Subcutaneous adipose tissue (tissue), 4 donors: Measurements from ENCODE around the gene RNFT2. TPM values are rescaled to one million over a fixed set of nuclear protein-coding genes. Genes with fewer than 3 reads are reported as not detected.

Experiments
- total RNA-seq, 4 donors: library from RNA; depleted of rRNA; stranded (reverse); fragments of >200 nt; gene quantifications; one replicate each; pipeline ENCODE4 v1.1.0, GENCODE V29; 2016
- TF ChIP-seq, protein P1 (sequence below): fragments of 450-650 bp; IDR thresholded peaks from one replicate; pipeline ENCODE4 v1.5.1; 2016; ENCODE audit warnings: low read depth, mild to moderate bottlenecking, control low read depth, antibody characterized with exemption, moderate library complexity

RNFT2 gene
- total RNA-seq, 4 donors from 2014 or later, result 0.49 to 2.6 (median 1.2) TPM

DNA sequence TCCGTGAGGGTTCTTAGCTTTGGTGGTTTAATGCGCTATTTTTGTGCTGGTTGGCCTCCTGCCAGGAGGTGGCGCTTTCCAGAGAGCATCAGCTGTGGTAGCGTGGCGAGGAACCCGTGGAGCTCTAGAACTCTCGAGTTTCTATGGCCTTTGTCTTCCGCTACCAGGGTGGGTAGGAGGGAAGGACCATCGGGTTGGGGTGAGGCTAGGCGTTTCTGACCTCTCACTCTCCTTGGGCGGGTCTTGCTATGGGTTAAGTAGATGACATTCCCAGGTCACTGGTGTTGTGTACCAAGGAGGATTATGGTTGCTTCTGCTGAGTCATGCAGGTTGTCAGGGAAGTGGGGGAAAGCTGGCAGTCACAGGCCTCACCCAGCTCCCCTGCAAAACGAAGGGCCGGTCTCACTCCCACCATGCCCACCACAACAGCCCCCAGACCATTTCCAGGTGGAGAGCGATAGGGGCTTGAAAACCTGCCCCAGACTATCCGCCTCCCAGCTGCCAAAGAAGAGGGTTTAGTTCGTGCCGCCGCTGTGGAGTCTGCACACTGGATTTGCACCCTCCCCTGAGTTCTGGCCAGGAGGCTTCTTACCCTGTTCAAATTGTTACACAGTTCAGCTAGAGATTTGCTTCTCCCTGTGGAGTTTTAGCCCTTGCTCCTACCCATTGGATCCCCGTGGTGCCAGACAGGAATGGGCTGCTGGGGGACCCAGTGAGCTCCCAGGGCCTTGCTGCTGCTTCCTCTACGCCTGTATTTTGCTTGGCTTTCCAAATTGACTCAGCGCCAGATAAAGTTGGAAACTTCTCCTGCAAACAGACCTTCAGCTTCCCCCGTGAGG is 21.9 kb downstream of the RNFT2 start:
- TF ChIP-seq, protein P1, sequence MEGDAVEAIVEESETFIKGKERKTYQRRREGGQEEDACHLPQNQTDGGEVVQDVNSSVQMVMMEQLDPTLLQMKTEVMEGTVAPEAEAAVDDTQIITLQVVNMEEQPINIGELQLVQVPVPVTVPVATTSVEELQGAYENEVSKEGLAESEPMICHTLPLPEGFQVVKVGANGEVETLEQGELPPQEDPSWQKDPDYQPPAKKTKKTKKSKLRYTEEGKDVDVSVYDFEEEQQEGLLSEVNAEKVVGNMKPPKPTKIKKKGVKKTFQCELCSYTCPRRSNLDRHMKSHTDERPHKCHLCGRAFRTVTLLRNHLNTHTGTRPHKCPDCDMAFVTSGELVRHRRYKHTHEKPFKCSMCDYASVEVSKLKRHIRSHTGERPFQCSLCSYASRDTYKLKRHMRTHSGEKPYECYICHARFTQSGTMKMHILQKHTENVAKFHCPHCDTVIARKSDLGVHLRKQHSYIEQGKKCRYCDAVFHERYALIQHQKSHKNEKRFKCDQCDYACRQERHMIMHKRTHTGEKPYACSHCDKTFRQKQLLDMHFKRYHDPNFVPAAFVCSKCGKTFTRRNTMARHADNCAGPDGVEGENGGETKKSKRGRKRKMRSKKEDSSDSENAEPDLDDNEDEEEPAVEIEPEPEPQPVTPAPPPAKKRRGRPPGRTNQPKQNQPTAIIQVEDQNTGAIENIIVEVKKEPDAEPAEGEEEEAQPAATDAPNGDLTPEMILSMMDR, result no peak

DNA sequence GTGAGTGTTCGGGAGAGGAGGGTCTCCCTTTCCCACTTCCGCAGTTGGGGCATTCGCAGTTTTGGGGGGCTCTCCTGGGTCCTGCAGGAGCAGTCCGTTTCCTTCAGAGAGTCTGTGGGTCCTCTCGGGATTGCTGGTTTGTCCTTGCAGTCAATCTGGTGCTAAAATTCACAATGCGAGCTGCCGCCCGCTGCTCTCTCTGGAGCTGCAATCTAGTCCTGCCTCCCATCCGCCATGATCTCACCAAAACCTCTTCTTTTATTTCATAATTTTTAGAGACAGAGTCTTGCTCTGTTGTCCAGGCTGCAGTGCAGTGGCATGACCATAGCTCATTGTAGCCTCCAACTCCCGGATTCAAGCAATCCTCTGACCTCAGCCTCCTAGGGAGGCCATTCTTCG is 22.5 kb downstream of the RNFT2 start:
- TF ChIP-seq, protein P1, result no peak

DNA sequence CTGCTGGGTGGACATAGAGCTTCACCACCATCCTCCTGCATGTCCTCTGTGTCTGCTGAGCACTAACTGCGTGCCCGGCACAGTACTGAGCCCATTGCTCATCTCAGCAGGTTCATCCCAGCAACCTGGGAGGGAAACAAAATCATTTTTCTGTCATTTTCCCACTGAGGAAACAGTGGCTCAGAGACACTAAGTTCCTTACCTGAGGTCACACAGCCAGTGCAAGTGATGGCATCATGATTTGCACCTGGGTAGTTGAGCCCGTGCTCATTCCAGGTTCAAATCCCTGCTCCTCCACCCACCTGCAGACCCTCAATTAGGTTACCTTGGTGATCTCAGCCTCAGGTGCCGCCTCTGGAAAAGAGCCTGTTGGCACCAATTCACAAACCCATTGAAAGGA is 23.4 kb downstream of the RNFT2 start:
- TF ChIP-seq, protein P1, result no peak

DNA sequence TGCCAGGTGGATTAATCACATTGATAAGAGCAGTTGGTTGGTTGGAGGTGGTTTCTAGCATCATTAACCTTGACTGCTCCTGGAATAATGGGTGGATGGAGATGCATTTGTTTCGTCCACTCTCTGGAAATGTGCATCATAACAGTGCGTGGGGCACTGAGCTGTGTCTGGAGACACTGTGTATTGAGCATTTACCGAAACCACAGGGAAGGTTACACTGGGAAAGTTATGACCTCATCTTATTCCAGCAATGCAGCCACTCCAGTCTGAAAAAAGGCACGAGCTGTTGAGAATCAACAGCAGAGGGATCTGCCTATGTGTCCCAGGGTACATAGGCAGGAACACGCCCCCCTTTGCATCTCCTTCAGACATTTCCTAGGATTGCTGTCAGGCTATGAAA is 27.2 kb downstream of the RNFT2 start:
- TF ChIP-seq, protein P1, result no peak

DNA sequence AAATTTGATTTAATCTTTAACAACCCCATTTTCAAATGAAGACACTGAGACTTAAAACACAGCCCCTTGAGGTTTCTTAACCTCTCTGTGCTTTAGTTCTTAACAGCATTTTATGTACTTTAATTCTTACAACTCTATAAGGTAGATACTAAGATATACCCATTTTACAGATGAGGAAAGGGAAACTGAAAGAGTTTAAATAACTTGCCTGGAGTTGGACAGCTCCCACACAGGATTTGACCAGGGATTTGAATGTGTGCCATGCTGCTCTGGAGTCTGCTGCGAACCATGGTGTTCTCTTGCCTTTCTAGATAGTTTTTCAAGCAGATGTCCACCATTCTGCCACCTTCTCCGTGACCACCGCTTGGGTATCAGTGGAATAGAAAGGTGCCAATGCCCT is 28.2 kb downstream of the RNFT2 start:
- TF ChIP-seq, protein P1, result no peak

DNA sequence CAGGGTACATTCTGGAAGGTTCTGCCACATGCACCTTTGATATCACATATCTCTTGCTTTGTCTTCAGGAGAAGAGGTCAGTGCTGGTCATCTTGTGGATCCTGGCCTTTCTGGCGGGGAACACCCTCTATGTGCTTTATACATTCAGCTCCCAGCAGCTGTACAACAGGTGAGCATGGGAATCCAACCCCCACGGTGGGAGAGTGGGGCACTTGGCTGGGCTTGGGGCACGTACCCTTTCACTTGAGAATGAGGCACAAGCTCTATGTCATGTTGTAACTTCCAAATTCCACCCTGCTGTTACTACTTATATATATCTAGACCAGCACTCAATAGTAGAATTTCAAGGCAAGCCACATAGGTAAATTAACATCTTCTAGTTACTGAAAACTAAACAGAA is 28.6 kb downstream of the RNFT2 start:
- TF ChIP-seq, protein P1, result no peak

DNA sequence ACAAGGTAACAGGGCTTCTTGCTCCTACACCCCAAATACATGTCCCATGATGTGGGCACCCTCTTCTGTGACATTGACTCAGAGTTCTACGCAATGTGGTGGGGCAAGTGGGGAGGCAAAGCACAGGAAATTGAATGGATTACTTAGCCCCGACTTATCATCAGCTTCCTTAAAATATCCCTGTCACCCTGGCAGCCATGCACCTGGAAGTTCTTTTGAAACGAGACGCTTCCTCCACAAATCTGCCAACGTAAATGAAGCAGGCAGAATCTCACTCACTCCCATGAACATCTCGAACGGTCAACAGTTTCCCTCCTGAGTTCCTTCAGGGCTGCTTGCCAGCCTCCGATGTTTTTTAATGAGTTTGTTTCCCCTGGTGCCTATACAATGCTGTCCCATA is 33.5 kb downstream of the RNFT2 start:
- TF ChIP-seq, protein P1, result no peak
